Kidney epithelial cell (primary cell): ENCODE measurements around the gene PNPLA8. TPM values are rescaled to one million over a fixed set of nuclear protein-coding genes. Genes with fewer than 3 reads are reported as not detected.

Source experiments
- DNase-seq: peaks from one replicate; pipeline ENCODE4 v3.0.0-alpha.2; 2010; ENCODE audit warnings: low read depth
- H3K27me3 ChIP-seq: 2 replicates; pipeline ENCODE4 v1.6.0; 2011; ENCODE audit warnings: low read length; ENCODE audit not compliant: control insufficient read depth, insufficient read depth
- H3K36me3 ChIP-seq: 2 replicates; pipeline ENCODE4 v1.5.1; 2011; ENCODE audit warnings: low read length; ENCODE audit not compliant: control insufficient read depth, insufficient read depth
- H3K4me3 ChIP-seq: 2 replicates; pipeline ENCODE4 v1.5.1; 2011; ENCODE audit warnings: low read depth, mild to moderate bottlenecking, control low read depth, low read length
- CTCF ChIP-seq: IDR thresholded peaks from 2 replicates; pipeline ENCODE4 v1.5.1; 2011; ENCODE audit warnings: mild to moderate bottlenecking, moderate library complexity, low read length, control low read depth, inconsistent platforms; ENCODE audit not compliant: insufficient read depth, poor library complexity, severe bottlenecking
- total RNA-seq: library from RNA; depleted of rRNA; stranded (reverse); fragments of >200 nt; gene quantifications from 2 replicates; pipeline ENCODE4 v1.2.3, GENCODE V29; 2015

PNPLA8 gene
- total RNA-seq, 1 donor from 2014 or later, result 26.3 TPM

GRCh38 chr7:108454674-108455550, 71.0 kb downstream of the PNPLA8 start:
- Histone ChIP-seq H3K4me3 (peak overlapping the region; percentile 66), H3K27me3 (peaks cover 13% of the 10 kb centered on the region), H3K36me3 (no peaks in the 10 kb centered on the region)
- peak; percentile 6 for TF ChIP-seq CTCF
- no peak for DNase-seq

- TF ChIP-seq CTCF, result no peak
- Histone ChIP-seq H3K27me3 (peaks cover 13% of the 10 kb centered on the region), H3K4me3 (peak overlapping the region; percentile 66), H3K36me3 (no peaks in the 10 kb centered on the region)
- DNase-seq, result no peak
These were observed 71.6 kb downstream of the PNPLA8 start for GRCh38 chr7:108454317-108454673.

GRCh38 chr7:108453320-108453719, 72.6 kb downstream of the PNPLA8 start:
- H3K4me3 ChIP-seq, result no peak overlapping the region
- no peak for TF ChIP-seq CTCF
- no peaks in the 10 kb centered on the region for H3K36me3 ChIP-seq
- no peak for DNase-seq
- H3K27me3 ChIP-seq, result peaks cover 12% of the 10 kb centered on the region

- Histone ChIP-seq H3K4me3 (no peak overlapping the region), H3K27me3 (peaks cover 9% of the 10 kb centered on the region), H3K36me3 (no peaks in the 10 kb centered on the region)
- no peak for DNase-seq
- TF ChIP-seq CTCF, result peak; percentile 51
These were observed 73.2 kb downstream of the PNPLA8 start for GRCh38 chr7:108452707-108453106.

- no peak for TF ChIP-seq CTCF
- no peak overlapping the region for H3K4me3 ChIP-seq
- no peak for DNase-seq
- no peaks in the 10 kb centered on the region for H3K36me3 ChIP-seq
- peaks cover 5% of the 10 kb centered on the region for H3K27me3 ChIP-seq
These were observed 74.6 kb downstream of the PNPLA8 start for GRCh38 chr7:108451296-108451848.
